Fibroblast of skin of scalp (primary cell): ENCODE results near the gene PFN1. TPM values are rescaled to one million over a fixed set of nuclear protein-coding genes. Genes with fewer than 3 reads are reported as not detected.

ENCODE experiments used
- DNase-seq: peaks from one replicate; pipeline ENCODE4 v3.0.0-alpha.2; 2013
- polyA plus RNA-seq, 2 experiments: library from polyadenylated mRNA; unstranded; fragments of 120-200 nt; gene quantifications; one replicate each; pipeline ENCODE4 v1.2.1, GENCODE V29; 2013; ENCODE audit not compliant: insufficient read length in 2 of 2

The PFN1 gene
- 1,627 TPM for polyA plus RNA-seq (2013, experiment 1 of 2; ENCODE audit: insufficient read length)
- polyA plus RNA-seq (2013, experiment 2 of 2; ENCODE audit: insufficient read length) = 1,635 TPM

GRCh38 chr17:4948166-4948930 lies at the start of gene PFN1:
TSS of gene PFN1 (minus strand) at chr17:4948530. CDS start at chr17:4948394, 136 bp downstream.
- peak; percentile 96 for DNase-seq

DNA sequence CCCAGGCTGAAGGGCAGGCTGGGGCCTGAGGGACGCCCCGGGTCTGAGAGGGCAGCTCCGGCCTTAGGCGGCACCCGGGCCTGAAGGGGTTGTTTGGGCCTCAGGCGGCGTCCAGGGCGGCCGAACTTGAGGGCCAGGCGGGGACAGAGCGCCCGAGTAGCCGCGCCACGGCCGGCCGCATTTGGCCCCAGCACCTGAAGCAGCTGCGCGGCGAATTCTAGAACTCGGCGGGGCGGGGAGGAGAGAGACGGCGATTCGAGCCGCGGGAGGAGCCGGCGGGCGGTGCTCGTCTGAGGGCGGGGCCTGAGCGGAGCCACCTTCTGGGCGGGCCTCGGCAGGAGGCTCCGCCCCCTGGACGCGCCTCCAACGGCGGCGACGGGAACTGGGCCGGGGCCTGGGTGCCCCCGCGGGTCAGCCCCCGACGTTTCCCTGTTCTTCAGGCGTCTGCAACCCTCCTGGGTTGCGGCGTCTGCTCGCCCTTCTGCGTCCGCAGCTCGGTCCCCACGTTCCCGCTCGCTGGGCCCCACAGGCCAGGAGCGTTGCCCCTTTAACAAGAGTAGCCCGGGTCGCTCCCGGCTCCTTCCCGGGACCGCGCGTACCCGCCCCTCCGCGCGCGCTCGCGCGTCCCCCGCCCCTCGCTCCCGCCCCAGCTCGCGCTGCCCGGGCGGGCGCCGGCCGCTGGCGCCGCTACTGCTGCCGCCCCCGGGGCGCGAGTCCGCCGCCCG lies 49.1 kb upstream of the PFN1 start, which contains the start of the genes INCA1 and KIF1C:
Gene INCA1, minus strand, starts transcription at position 221 of the 725 bp plus-strand sequence. CDS start 3,085 bp downstream, outside the sequence.
Gene KIF1C, plus strand, starts transcription at position 649 of the 725 bp plus-strand sequence. CDS start 2,297 bp downstream, outside the sequence.
- peak; percentile 86 for DNase-seq

DNA sequence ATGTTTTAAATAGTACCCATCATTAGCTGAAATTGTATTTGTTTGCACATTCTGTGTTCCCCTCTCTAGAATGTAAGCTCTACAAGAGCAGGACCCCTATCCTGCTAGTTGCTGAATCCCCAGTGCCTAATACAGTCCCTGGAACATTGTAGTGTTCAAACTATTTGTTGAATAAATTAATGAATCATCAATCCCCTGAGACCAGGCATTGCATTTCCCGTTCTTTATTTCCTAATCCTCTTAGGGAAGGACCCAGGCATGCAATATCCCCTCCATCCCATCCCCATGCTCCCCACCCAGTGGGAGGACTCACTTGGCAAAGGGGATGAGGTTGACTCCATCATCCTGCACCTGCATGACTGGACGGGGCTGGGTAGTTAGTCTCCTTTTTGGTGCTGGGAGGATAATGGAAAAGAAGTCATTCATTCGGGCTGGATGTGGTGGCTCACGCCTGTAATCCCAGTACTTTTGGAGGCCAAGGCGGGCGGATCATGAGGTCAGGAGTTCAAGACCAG lies 45.8 kb upstream of the PFN1 start:
- DNase-seq = peak; percentile 21

DNA sequence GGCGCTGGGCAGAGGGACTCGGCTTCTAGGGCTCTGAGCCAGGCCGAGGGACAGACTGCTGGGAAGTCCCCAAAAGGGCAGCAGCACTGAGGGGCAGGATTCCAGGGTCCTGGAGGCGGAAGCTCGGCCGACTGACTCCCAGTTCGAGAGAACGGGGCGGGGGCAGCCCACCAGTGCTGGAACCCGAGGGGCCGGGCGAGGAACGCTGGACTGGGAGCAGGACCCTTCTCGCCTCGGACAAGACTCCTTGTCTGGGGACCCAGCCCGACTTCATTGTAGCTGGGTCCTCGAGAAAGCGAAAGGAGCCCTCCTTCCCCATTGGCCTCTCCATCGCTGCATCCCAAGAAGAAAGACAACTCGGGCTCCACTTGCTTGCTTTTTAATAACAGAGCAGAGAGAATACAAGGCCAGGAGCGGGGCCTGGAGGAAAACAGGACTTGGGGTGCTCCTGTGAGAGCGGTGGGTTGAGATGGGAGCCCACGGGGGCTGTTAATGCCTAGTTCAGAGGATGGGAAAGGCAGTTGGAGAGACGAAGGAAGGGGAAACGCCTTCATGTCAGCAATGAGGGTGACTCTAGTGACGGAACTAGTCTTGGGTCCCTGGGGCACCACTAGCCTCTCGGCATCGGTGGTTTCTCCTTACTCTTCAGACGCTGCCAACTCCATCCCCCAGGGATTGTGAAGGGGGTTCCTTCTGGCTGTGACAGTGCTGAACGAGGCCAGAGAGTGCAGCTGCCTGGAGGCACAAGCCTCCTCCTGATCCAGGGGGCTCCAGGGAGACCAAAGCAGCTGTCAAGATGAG lies 39.6 kb upstream of the PFN1 start:
- DNase-seq = peak; percentile 48

DNA sequence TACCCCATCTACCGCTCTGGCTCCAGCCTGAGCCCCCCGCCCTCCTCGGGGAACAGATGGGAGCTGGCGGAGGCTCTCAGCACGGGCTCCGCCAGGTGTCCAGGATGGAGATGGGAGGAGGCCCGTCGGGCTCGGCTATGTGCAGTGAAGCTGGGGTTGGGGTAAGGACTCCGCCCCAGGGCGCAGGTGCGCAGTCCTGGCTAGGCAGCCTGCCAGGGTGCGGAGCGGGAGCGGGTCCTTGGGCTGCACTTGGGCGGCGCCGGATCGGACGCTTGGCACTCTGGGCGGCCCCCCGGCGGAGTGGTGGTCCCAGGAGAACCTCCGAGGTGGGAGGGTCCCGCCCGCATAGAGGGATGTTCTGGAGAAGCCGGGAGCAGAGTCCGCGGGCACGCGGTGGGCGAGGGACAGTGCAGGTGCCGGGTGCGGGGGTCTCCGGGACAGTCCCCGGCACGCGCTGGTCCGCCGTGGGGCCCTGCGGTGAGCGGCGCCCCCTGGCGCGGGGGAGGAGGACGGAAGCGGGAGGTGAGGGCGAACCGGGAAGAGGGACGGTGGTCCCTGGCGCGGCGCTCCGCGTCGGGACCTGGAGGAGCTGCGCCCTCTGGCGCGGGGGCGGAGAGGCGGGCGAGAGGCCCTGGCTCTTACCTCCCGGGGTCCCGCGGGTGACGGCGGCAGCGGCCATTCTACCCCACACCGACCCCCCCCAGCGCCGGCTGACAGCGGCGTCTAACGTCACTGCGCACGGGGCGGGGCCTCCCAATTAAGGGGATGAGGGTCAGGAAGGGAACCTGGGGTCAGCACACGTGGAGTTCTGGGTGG lies 38.8 kb upstream of the PFN1 start, which contains the start of gene CAMTA2:
Gene CAMTA2, minus strand, starts transcription at position 725 of the 816 bp plus-strand sequence. CDS start 1,453 bp downstream, outside the sequence.
- peak; percentile 85 for DNase-seq

GRCh38 chr17:4986403-4986802 lies 38.1 kb upstream of the PFN1 start:
- no peak for DNase-seq

- no peak for DNase-seq
Observed at GRCh38 chr17:4982305-4982704, 34.0 kb upstream of the PFN1 start.

DNA sequence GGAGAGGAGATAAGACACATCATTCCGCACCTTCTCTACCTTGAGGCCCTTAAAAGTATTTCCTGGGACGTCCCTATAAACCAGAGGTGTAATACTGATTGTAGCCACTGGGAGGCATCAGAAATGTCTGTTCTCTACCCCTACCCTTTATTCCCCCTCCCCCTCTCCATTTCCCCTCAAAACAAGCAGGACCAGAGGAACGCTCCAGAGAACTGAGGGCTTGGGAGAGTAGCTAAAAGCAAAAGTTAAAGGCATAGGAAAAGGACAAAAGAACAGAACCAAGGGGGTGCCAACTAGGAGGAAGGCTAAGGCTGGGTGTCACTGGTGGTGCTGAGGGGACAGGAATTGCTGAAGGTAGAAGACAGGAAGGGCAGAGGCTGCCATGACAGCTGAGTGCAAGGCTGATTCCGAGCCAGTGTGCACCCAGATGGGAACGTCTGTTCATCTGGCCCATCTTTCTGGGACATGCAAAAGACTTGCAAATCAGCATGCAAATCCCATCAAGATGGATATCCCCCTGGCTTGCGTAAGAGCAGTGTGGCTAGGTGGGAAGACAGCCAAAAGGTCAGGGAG lies 32.4 kb upstream of the PFN1 start:
- peak; percentile 64 for DNase-seq

DNA sequence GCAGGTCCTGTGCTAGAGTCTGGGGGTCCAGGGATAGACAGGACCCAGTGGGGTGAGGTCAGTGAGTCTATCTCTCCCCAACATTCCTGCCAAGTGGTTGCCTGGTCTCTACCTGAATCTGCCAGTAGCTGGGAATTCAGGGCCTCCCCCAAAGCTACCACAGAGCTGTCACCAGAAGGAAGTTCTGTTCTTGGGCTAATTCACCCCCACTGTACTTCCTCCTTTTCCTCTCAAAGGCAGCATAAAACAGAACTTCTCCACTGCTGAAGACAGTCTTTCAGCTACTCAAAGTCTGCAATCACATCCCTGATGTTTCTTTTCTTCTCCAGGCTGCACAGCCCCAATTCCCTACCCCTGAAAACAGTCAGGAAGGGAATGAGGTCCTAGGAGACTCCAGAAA lies 30.4 kb upstream of the PFN1 start:
- DNase-seq = no peak

DNA sequence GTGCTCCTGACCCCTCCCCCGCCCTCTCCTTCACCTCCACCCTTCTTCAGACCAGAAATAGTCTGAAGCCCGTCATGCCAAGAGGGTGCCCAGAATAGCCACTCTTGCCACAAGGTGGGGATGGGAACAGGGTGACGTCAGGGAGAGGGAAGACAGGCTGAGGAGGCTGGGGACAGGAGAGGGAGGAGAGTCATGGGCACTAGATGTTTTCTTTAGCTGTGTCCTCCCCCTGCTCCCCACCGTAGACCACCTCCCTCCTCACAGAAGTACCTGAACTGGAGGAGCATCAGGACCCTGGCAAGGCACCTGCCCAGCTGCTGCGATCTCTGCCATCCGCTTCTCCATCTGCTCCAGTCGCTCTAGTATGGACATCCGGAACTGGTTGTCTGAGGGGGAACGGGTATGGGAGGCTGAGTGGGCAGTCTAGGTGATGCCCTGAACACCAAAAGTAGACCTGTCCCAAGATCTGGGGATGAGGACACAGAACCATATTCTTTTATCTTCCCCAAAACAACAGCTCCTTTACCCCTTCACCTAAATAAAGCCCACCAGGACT lies 25.9 kb upstream of the PFN1 start:
- no peak for DNase-seq

DNA sequence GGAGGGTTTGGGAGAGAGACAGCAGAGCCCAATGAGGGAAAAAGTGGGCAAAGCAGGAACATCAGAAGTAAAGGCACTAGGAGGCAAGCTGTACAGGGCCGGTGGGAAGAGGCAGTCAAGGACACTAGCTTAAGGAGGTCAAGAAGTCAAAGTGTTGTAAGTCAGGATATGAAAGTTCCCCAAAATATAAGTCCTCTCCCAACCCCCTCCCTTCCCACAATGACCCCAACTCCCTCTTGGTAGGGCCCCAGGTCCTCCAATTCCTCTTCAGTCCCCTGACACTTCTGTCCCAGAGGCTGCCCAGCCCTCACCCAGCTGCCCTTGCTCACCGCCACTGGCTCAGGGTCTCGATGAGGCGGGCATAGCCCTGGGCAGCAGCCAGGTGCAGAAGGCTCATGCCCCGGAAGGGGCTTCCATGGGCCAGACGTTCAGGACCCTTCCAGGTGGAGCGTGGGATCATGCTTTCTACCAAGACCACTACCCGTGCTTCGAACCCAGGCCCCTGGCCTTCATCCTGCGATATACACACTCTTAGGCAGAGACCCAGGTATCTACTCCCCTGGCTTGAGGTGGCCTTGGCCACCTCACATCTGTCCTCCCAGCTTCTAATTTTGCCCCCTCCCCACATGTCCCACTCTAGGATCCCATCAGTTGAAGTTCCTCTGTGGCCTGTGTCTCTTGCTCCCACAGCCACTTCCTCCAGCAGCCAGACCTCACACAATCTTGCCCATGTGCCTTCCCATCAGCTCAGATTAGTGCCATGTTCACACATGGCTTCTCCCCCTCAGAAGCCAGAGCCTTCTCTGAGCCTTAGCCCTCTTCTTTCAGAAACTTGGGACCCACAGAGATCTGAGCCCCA lies 25.2 kb upstream of the PFN1 start:
- DNase-seq = no peak

- no peak for DNase-seq
Observed at GRCh38 chr17:4972752-4973151, 24.4 kb upstream of the PFN1 start.

DNA sequence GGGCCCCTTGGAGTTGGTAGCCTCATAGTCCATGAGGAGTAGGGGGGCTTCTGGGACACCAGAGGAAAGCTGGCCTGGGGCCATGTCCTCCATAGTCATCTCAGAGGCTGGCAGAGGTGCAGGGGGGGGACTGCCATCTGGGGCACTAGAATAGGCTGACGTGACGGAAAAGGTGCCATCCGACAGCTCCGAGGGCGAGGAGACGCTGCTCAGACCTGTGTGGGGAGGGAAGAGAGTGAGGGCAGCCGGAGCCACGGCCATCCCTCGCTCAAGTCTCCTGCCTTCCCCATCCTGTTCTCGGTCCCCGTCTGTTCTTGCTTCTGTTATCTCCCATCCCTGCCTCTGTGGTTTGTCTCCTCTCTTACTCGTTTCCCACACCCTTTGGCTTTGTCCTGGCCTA lies 24.0 kb upstream of the PFN1 start:
- DNase-seq = no peak

DNA sequence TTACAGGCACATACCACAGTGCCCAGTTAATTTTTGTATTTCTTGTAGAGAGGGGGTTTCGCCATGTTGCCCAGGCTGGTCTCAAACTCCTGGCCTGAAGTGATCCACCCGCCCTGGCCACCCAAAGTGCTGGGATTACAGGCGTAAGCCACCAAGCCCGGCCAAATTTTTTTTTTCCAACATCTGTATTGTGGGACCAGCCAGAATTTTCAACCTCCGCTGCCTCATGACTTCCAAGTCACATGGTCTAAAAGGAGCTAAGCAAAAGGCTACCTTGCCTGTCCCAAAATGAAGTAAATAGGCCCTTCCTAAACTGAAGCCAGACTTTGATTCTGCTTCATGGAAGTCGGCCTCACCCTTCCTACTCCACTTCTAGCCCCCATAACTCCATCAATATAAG lies 23.5 kb upstream of the PFN1 start:
- no peak for DNase-seq

DNA sequence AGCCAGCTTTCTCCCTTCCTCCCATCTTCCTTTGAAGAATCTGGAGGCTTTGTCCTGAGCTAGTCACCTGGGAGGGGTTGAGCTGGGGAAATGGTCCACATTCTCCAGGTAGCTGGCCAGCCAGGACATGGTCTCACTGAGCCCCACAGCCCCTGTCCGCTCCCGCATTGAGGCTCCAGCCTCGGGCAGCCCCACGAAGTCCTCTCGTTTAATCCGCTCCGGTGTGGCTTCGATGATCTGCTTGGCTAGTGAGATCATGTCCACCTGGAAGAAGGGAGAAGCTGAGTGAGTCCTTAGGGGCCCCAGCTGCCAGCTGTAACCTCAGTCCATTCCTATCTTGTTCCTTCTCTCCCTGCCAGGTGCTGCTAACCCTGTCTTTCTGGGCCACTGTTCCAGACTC lies 21.9 kb upstream of the PFN1 start:
- no peak for DNase-seq

GRCh38 chr17:4969551-4970173 lies 21.3 kb upstream of the PFN1 start:
- peak; percentile 27 for DNase-seq

- peak; percentile 96 for DNase-seq
Observed at GRCh38 chr17:4969047-4969550, 20.8 kb upstream of the PFN1 start.

DNA sequence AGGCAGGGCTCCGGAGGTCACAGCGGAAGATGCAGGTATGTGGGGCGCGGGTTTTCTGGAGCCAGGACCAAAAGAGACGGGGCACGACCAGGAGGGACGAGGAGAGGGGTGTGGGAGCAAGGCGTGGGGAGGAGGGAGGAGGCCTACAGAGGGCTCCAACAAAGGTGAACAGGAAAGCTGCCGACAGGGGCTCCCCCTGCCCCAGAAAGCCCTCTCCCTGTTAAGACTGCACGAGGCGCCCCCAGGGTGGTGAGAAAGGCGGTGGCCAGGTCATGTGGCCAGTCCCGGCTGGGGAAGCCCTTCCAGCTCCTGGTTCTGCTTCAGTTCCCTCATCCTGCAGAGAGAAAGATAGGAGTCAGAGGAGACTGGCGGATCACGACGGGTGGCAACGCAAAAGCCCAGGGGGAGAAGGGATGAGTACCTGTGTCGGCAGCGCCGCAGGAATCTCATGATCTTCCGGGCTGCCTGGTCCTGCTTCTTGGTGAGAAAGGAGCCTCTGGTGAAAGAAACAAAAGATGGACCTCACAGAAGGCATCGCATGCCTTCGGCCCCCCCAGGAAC lies 20.2 kb upstream of the PFN1 start:
- peak; percentile 34 for DNase-seq
